Endothelial cell of umbilical vein (primary cell): Measurements from ENCODE around the gene ABHD17A. TPM values are rescaled to one million over a fixed set of nuclear protein-coding genes. Genes with fewer than 3 reads are reported as not detected.
A peak's percentile ranks its signal among the peaks of the same experiment; 100 is the strongest.

Source experiments
- BruUV-seq: library from RNA; stranded (reverse); fragments of 400-500 nt; replicated peaks from 2 replicates; lab custom pipeline; 2021; lab: Mats Ljungman, UMichigan
- CTCF ChIA-PET: fragments of 300-600, 350-600 bp; sonication (Branson Sonifier 250); formaldehyde crosslinking; loops from one replicate; lab custom pipeline; 2021; ENCODE audit warnings: antibody characterized with exemption, inconsistent platforms; lab: Charles Lee
- POLR2A ChIA-PET: fragments of 300-600, 350-600 bp; sonication (Branson Sonifier 250); formaldehyde crosslinking; loops from one replicate; lab custom pipeline; 2021; ENCODE audit warnings: antibody characterized with exemption, inconsistent platforms; lab: Charles Lee
- DNase-seq: peaks from one replicate; pipeline ENCODE4 v3.0.0-alpha.2; 2011; ENCODE audit warnings: low read depth, low spot score
- FAIRE-seq: peaks from 2 replicates; lab custom pipeline; 2011; peaks lifted over from hg19 to GRCh38; lab: Jason Lieb, UNC
- H2AFZ ChIP-seq: 2 replicates; pipeline ENCODE4 v1.6.0; 2012; ENCODE audit warnings: low read depth, low read length, control low read depth, inconsistent platforms
- H3K27ac ChIP-seq: 2 replicates; pipeline ENCODE4 v1.5.1; 2011; ENCODE audit warnings: low read depth, mild to moderate bottlenecking, control low read depth, low read length, moderate library complexity; ENCODE audit not compliant: insufficient read depth
- H3K27me3 ChIP-seq, 2 experiments: 2 replicates each; pipeline versions ENCODE4 v1.6.0 to v1.6.1; 2011; ENCODE audit warnings: low read length in 2 of 2, mixed read lengths in 1 of 2; ENCODE audit not compliant: control insufficient read depth in 2 of 2, insufficient read depth in 2 of 2
- H3K36me3 ChIP-seq, 2 experiments: 2 replicates in 1 of 2; 3 replicates in 1 of 2; pipeline ENCODE4 v1.5.1; 2011; ENCODE audit warnings: low read length in 2 of 2, mild to moderate bottlenecking in 1 of 2, moderate library complexity in 1 of 2; ENCODE audit not compliant: control insufficient read depth in 2 of 2, insufficient read depth in 2 of 2; ENCODE audit errors: extremely low read depth in 1 of 2
- H3K4me1 ChIP-seq: 3 replicates; pipeline ENCODE4 v1.5.1; 2011; ENCODE audit warnings: mild to moderate bottlenecking, low read length; ENCODE audit not compliant: control insufficient read depth, insufficient read depth; ENCODE audit errors: extremely low read depth
- H3K4me2 ChIP-seq: 2 replicates; pipeline ENCODE4 v1.6.1; 2011; ENCODE audit warnings: low read length, control low read depth, mixed read lengths; ENCODE audit not compliant: insufficient read depth
- H3K4me3 ChIP-seq, 3 experiments: fragments of 200-600 bp in 1 of 3; sonication (generic), shearing (Covaris generic) in 1 of 3; replicated peaks in 1 of 3; 2 replicates each; pipeline ENCODE4 v1.5.1; 2011 to 2016; ENCODE audit warnings: control low read depth in 3 of 3, low read length in 3 of 3, mild to moderate bottlenecking in 2 of 3, inconsistent platforms in 1 of 3, low read depth in 1 of 3, moderate library complexity in 1 of 3; ENCODE audit not compliant: insufficient read depth in 1 of 3
- H3K79me2 ChIP-seq: 2 replicates; pipeline ENCODE4 v1.6.0; 2012; ENCODE audit warnings: low read length, inconsistent platforms; ENCODE audit not compliant: control insufficient read depth, insufficient read depth
- H3K9ac ChIP-seq: replicated peaks from 2 replicates; pipeline ENCODE3; 2011; ENCODE audit warnings: low read length, control low read depth; ENCODE audit not compliant: insufficient read depth; ENCODE audit errors: extremely low read depth
- H3K9me1 ChIP-seq: replicated peaks from 3 replicates; pipeline ENCODE4 v1.6.0; 2011; ENCODE audit warnings: mild to moderate bottlenecking, low read length; ENCODE audit not compliant: control insufficient read depth, insufficient read depth; ENCODE audit errors: extremely low read depth
- H3K9me3 ChIP-seq: replicated peaks from 2 replicates; pipeline ENCODE4 v1.5.1; 2012; ENCODE audit warnings: low read length, inconsistent platforms; ENCODE audit not compliant: control insufficient read depth, insufficient read depth
- H4K20me1 ChIP-seq: replicated peaks from 2 replicates; pipeline ENCODE3; 2011; ENCODE audit warnings: mild to moderate bottlenecking, low read length; ENCODE audit not compliant: control insufficient read depth, insufficient read depth; ENCODE audit errors: extremely low read depth
- CTCF ChIP-seq, 2 donors: IDR thresholded peaks; 1 replicate in 1 of 2; 2 replicates in 1 of 2; pipeline ENCODE4 v1.5.1; 2011; ENCODE audit warnings: low read length in 2 of 2, mild to moderate bottlenecking in 2 of 2, moderate library complexity in 2 of 2, control low read depth in 1 of 2, inconsistent platforms in 1 of 2, low read depth in 1 of 2; ENCODE audit not compliant: insufficient read depth in 1 of 2; ENCODE audit errors: extremely low read depth in 1 of 2
- EZH2 ChIP-seq: IDR thresholded peaks from 2 replicates; pipeline ENCODE4 v1.6.1; 2012; ENCODE audit warnings: borderline replicate concordance, low read depth, mild to moderate bottlenecking, moderate library complexity, low read length, inconsistent platforms; ENCODE audit not compliant: severe bottlenecking
- FOS ChIP-seq: IDR thresholded peaks from 2 replicates; pipeline ENCODE4 v1.6.1; 2011; ENCODE audit warnings: mild to moderate bottlenecking, low read length, moderate library complexity, borderline replicate concordance; ENCODE audit not compliant: insufficient read depth
- GATA2 ChIP-seq: IDR thresholded peaks from 2 replicates; pipeline ENCODE4 v1.7.0; 2011; ENCODE audit warnings: low read depth, mild to moderate bottlenecking, moderate library complexity, mixed read lengths, low read length; ENCODE audit not compliant: insufficient read length, insufficient read depth
- JUN ChIP-seq: IDR thresholded peaks from 2 replicates; pipeline ENCODE4 v1.6.1; 2011; ENCODE audit warnings: borderline replicate concordance, low read depth; ENCODE audit not compliant: insufficient read length, insufficient read depth
- MYC ChIP-seq: IDR thresholded peaks from one replicate; pipeline ENCODE4 v1.6.1; 2011; ENCODE audit warnings: mild to moderate bottlenecking, low read depth, low read length
- POLR2A ChIP-seq: IDR thresholded peaks from 2 replicates; pipeline ENCODE4 v1.6.1; 2012; ENCODE audit warnings: low read depth, mild to moderate bottlenecking, control low read depth, low read length
- POLR2AphosphoS5 ChIP-seq: IDR thresholded peaks from 2 replicates; pipeline ENCODE4 v1.6.1; 2012; ENCODE audit warnings: low read depth, mild to moderate bottlenecking, control low read depth, low read length, moderate library complexity; ENCODE audit not compliant: insufficient read depth
- dilution Hi-C: fragments of 300-500 bp; cut with MboI; formaldehyde crosslinking; loops from one replicate; pipeline ENCODE4 v1.15.0; 2019; ENCODE audit warnings: low sequenced_read_pairs; ENCODE audit not compliant: extremely low pct_ligation_motif_present
- intact Hi-C: fragments of 100-400 bp; cut with micrococcal nuclease; formaldehyde crosslinking; loops from one replicate; pipeline ENCODE4 v1.10.0; 2022
- polyA plus RNA-seq, 4 experiments: library from polyadenylated mRNA; depleted of rRNA in 3 of 4; stranded (reverse) in 3 of 4; unstranded in 1 of 4; fragments of >200 nt; gene quantifications; 2 replicates each; pipeline versions ENCODE4 v1.2.1 to v1.2.3, GENCODE V29; 2011 to 2012; ENCODE audit warnings: missing spikeins in 1 of 4
- total RNA-seq: library from RNA; stranded (reverse); gene quantifications from 2 replicates; pipeline ENCODE4 v1.2.3, GENCODE V29; 2021
- TF ChIP-seq, protein P1 (sequence below): IDR thresholded peaks from 2 replicates; pipeline ENCODE4 v1.6.1; 2011; ENCODE audit not compliant: insufficient read depth, insufficient read length

Gene ABHD17A
- total and polyA plus RNA-seq, 2 donors (not counting 3 experiments of a cell fraction or from before 2014, with no cell fraction given), result 89.8 to 143 TPM

DNA sequence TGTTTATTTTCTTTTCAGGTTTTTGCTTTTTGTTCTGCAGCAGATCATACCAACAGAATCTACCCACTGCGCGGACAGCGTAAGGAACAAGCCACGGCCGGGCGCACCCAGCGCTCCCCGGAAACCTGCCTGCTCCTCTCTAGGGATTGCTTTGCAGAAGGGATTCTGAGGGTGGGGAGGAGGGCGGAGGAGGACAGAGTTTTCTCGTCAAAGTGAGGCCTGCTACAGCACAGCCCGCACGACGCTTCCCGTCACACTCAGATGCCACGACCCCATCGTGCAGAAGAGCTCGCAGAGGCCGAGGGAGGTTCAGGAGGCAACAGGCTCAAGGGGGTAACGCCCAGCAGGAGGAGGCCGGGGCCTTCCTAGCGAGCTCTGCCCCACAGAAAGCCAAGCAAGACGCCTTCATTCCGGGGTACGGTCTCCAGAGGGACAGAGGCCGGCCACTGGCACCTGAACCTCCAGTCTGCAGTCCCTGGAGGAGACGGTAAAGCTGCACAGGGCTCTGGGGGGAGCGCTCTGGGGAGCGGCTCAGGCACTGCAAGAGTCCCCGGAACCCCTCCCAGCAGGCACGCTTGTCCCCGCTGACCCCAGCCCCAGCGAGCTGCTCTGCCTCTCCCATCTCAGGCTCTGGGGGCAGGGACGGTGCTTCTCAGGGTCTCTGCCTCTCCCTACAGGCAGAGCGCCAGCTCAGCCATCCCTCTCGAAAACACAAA is 43.9 kb downstream of the ABHD17A start:
- Histone ChIP-seq H3K9ac (no peak overlapping the region), H4K20me1 (no peaks in the 10 kb centered on the region), H3K36me3 (peaks cover 0 to 5% of the 10 kb centered on the region in 2 experiments), H2AFZ (no peak overlapping the region), H3K27ac (no peak overlapping the region), H3K4me1 (peaks cover 16% of the 10 kb centered on the region), H3K9me1 (no peaks in the 10 kb centered on the region), H3K27me3 (no peaks in the 10 kb centered on the region), H3K4me3 (peak overlapping the region in 1 of 3 experiments; percentile 18), H3K4me2 (peak overlapping the region; percentile 14), H3K9me3 (no peaks in the 10 kb centered on the region), H3K79me2 (peaks cover 92% of the 10 kb centered on the region)
- POLR2A ChIA-PET, result no interaction called here
- dilution Hi-C loops, result no loop called here
- CTCF ChIA-PET, result interaction anchor here (1.2 to 7.6 kb wide), 3 partner anchors 12 to 14 kb away, joined by 3 to 83 read pairs (median 3); no protein-coding TSS in a partner anchor
- DNase-seq (no peak), FAIRE-seq (no peak)
- intact Hi-C loops, result no loop called here
- no TSS peak for BruUV-seq
- TF ChIP-seq, protein P1, sequence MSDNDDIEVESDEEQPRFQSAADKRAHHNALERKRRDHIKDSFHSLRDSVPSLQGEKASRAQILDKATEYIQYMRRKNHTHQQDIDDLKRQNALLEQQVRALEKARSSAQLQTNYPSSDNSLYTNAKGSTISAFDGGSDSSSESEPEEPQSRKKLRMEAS, result no peak
- TF ChIP-seq FOS, result no peak
- TF ChIP-seq GATA2, result no peak
- no peak for TF ChIP-seq CTCF (IDR thresholded peaks at IDR 0.05; ENCODE audit: extremely low read depth in 1 of 2, insufficient read depth in 1 of 2, low read depth in 1 of 2, low read length in 2 of 2)
- TF ChIP-seq MYC, result no peak
- no peak for TF ChIP-seq EZH2
- TF ChIP-seq POLR2A, result no peak
- no peak for TF ChIP-seq POLR2AphosphoS5
- TF ChIP-seq JUN, result no peak
